Raji (cell line): ENCODE results near the gene KCNJ5.

ENCODE experiments used
- POLR2A ChIP-seq: IDR thresholded peaks from 2 replicates; pipeline ENCODE4 v1.6.1; 2011; ENCODE audit warnings: low read depth, low read length, control low read depth; ENCODE audit not compliant: insufficient read depth

KCNJ5 gene

DNA sequence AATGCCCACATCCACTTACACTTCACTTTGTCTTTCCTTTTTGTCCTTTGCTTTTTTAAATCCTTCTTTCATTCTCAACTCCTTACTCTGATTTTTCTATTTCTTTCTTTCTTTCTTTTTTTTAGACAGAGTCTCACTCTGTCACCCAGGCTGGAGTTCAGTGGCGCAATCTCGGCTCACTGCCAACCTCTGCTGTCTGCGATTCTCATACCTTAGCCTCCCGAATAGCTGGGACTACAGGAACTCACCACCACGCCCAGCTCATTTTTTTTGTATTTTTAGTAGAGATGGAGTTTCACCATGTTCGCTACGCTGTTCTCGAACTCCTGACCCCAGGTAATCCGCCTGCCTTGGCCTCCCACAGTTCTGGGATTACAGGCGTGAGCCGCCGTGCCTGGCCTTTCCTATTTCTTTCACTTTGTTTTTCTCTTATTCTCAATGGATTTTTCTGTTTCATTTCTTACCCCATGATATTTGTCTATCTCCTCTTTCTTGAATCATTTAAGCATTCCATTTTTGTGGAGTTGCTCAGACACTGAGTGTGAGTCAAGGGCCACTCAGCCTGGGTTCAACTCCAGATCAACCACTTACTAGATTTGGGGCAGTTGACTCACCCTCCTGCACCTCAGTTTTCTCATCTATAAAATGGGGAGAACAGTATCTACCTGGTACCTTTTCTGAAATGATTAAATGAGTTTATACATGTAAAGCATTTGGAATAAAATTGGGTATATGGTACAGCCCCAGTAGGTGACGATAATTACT is 7.6 kb downstream of the KCNJ5 start:
- TF ChIP-seq POLR2A, result no peak

DNA sequence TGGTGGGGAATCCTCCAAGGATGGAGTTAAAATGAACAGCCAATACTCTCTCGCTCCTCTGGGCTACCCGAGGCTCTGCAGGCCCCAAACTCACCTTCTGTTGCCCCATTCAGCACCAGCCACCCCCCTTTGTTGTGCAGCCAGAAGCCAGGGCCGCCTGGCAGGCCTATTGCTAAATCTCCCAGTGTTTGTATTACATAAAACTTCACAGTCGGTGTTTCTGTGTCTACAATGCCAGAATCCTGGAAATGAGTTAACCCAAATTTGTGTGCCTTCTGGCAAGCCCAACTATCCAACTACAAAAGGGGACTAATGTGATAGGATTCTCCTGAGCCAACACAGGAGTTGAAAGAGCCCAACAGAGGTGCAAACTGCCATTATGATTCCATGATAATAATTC is 9.3 kb downstream of the KCNJ5 start:
- no peak for TF ChIP-seq POLR2A

DNA sequence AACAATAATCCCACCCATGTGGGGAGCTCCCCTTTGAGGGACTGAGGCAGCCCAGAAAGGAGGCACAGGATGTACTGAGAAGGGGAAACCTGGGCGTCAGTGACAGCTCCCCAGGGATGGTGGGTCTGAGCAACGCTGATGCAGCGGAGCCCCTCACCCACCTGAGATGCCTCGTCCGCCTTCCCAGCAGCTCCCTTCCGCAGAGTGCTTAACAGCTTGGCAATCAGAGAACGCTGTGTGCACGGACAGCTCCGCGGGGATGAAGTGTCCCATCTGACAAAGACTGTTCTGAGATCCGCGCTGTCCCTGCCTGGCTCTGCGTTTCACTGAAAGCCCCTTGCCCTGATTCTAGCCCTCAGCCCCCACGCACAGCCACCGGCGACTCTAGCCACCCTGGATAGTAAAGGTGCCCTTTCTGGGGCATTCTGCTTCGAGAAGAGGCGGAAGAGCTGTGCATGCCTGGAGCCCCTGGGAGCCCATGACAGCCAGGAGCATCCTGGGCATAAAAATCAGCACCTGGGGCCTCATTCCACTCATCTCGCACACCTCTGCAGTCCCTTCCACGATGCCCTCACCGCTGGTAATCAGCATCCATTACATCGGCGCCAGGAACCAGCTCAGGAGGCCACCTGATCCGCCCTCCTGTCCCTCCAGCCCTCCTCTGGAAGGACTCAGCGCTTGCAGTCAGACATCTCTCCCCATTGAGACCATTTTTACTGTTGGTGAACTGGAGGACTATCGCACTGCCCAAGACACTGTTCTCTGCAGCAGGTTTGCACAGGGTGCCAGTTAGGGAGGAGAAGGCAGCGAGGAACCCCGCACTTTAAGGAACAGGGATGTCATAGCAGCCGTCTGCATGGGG is 10.7 kb downstream of the KCNJ5 start:
- TF ChIP-seq POLR2A, result no peak

DNA sequence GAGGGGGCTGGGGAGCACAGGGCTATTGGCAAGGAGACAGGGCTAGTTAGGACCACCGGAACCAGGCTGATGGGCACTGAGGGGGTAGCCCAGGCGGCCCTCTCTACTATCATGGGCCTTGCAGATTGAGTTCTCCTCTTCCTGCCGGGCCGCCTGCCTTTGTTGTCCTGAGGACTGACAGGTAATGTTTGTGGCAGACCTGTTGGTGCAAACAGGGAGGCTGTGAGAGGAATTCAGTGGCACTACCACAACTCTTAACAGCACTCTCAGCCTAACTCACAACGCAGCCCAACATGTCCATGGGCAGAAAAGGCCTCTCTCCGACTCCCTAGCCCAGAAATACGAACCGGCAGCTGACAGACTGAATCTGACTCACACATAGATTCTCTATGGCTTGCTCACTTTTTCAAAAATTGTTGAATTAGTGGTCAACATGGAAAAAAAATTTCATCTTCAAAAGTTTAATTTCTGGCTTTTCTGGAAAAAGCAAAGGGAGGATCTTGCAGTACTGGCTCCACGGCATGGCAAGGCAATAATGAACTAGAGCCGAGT is 11.4 kb downstream of the KCNJ5 start:
- TF ChIP-seq POLR2A, result no peak

DNA sequence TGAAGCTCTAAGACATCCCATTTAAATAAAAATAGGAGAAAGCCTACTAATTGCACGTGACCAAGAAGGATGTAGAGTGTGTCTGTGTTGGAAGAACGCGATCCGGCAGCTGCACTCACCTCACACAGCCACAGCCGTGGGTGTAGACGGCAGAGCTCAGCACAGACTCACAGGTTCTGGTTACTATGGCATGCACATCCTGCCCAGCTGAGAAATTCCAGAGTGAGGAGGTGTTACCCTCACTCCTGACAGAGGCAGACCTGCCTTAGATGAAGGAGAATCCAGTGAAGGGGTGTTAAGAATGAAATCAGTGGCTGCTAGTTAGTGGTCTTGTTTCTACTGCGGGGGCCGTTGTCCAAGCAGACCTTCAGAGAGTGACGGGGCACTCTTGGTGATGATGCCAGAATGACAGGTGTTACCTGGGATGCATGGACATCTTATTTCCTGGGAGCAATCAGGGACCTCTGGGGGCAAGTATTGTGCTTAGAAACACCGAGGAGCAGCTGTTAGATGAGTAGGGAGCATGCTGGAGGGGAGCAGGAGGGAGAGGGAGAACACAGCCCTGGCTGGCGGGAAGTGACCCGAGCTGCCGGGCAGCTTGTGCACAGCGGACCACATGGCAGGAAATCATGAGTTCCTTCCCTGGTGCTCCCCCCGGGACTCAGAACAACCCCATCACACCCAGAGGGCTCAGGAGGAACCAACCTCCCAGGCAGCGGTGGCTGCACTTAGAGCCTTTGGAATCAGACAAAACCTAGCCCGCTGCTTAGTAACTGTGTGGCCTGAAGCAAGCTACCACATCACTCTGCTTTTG is 12.3 kb downstream of the KCNJ5 start:
- no peak for TF ChIP-seq POLR2A

DNA sequence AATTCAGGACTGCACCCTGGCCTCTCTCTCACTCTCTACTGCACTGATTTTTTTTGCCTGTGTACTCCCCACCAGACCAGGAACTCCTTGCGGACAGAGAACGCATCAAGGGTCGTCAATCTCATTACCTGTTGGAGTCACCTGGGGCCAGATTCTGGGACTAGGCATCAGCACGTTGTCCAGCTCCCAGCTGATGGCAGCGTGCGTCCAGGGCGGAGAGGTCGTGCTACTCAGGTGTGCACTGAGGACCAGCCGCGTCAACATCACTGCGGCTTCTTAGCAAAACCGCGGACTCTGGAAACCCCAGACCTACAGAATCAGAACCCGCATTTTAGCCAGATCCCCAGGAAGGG is 13.1 kb downstream of the KCNJ5 start:
- TF ChIP-seq POLR2A, result no peak

GRCh38 chr11:128904656-128905344 is 13.6 kb downstream of the KCNJ5 start:
- TF ChIP-seq POLR2A, result no peak

GRCh38 chr11:128905345-128906184 is 14.4 kb downstream of the KCNJ5 start:
- TF ChIP-seq POLR2A, result no peak

DNA sequence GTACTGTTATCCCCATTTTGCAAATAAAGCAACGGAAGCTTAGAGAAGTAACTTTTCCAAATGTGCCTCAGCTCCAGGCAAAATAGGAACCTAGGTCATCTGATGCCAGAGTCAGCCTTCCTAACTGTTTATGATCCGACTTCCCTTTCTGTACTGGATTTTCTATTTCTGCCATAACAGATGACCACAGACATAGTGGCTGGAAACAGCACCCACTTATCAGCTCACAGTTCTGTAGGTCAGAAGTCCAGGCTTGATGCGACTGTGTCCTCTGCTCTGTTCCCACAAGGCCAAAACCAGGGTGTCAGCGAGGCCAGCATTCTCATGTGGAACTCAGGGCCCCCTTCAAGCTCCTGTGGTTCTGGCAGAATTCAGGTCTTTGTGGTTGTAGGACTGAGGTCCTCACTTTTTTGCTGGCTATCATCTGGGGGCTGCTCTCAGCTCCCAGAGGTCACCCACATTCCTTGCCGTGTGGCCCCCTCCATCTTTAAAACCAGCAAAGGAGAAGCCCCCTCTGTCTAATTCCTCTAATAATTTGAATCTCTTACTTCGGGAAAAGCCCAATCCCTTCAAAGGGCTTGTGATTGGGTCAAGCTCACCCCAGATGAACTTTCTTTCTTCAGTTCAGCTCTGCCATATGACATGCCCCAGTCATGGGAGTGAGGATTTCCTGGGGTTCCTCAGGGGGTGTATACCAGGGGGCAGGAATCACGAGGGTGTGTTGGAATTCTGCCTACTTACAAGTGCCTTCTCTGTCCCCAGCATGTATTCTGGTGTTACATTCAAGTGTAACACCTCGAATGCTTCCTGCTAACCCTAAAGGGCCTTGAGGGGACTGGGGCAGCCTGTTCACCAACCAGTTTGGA is 15.3 kb downstream of the KCNJ5 start:
- TF ChIP-seq POLR2A, result no peak

GRCh38 chr11:128907585-128907984 is 16.4 kb downstream of the KCNJ5 start:
- no peak for TF ChIP-seq POLR2A

GRCh38 chr11:128908391-128909246 is 17.5 kb downstream of the KCNJ5 start:
- TF ChIP-seq POLR2A, result no peak
